Fibroblast of lung (primary cell): ENCODE measurements around the gene HMGCR. TPM values are rescaled to one million over a fixed set of nuclear protein-coding genes. Genes with fewer than 3 reads are reported as not detected.

Experiments used
- DNase-seq, 2 donors: peaks; one replicate each; pipeline versions ENCODE4 v3.0.0 to v3.0.0-alpha.2; 2010; ENCODE audit warnings: low read depth in 2 of 2
- H2AFZ ChIP-seq: 2 replicates; pipeline ENCODE4 v1.5.1; 2012; ENCODE audit warnings: low read length, control low read depth, inconsistent platforms
- H3K27ac ChIP-seq: 2 replicates; pipeline ENCODE4 v1.5.1; 2011; ENCODE audit warnings: low read length, control low read depth; ENCODE audit not compliant: insufficient read depth
- H3K27me3 ChIP-seq: 2 replicates; pipeline ENCODE4 v1.5.1; 2011; ENCODE audit warnings: mild to moderate bottlenecking, low read length; ENCODE audit not compliant: control insufficient read depth, insufficient read depth
- H3K36me3 ChIP-seq: 2 replicates; pipeline ENCODE4 v1.5.1; 2011; ENCODE audit warnings: low read length; ENCODE audit not compliant: control insufficient read depth, insufficient read depth
- H3K4me1 ChIP-seq: 2 replicates; pipeline ENCODE4 v1.5.1; 2011; ENCODE audit warnings: low read length; ENCODE audit not compliant: control insufficient read depth, insufficient read depth; ENCODE audit errors: extremely low read depth
- H3K4me2 ChIP-seq: 2 replicates; pipeline ENCODE4 v1.5.1; 2011; ENCODE audit warnings: low read length, control low read depth; ENCODE audit not compliant: insufficient read depth; ENCODE audit errors: extremely low read depth
- H3K4me3 ChIP-seq, 4 experiments: fragments of 200-600 bp in 1 of 4; sonication (generic) in 1 of 4; replicated peaks in 1 of 4; 2 replicates each; pipeline ENCODE4 v1.5.1; 2011 to 2016; ENCODE audit warnings: low read length in 4 of 4, low read depth in 3 of 4, mild to moderate bottlenecking in 3 of 4, control low read depth in 2 of 4, inconsistent platforms in 1 of 4, mixed read lengths in 1 of 4; ENCODE audit not compliant: insufficient read depth in 1 of 4; ENCODE audit errors: control extremely low read depth in 1 of 4
- H3K79me2 ChIP-seq: 2 replicates; pipeline ENCODE4 v1.5.1; 2012; ENCODE audit warnings: mild to moderate bottlenecking, low read length, inconsistent platforms; ENCODE audit not compliant: control insufficient read depth, insufficient read depth
- H3K9ac ChIP-seq: 2 replicates; pipeline ENCODE4 v1.5.1; 2011; ENCODE audit warnings: mild to moderate bottlenecking, low read length, control low read depth; ENCODE audit not compliant: insufficient read depth
- H3K9me3 ChIP-seq: 2 replicates; pipeline ENCODE4 v1.5.1; 2012; ENCODE audit warnings: low read depth, low read length; ENCODE audit not compliant: control insufficient read depth, insufficient read depth
- H4K20me1 ChIP-seq: 2 replicates; pipeline ENCODE4 v1.5.1; 2011; ENCODE audit warnings: low read length; ENCODE audit not compliant: control insufficient read depth, insufficient read depth; ENCODE audit errors: extremely low read depth
- CTCF ChIP-seq, 2 donors: IDR thresholded peaks in 1 of 2; conservative IDR thresholded peaks in 1 of 2; 1 replicate in 1 of 2; 2 replicates in 1 of 2; pipeline ENCODE4 v1.5.1; 2011 to 2012; ENCODE audit warnings: low read length in 2 of 2, control low read depth in 1 of 2, inconsistent platforms in 1 of 2, low read depth in 1 of 2, mild to moderate bottlenecking in 1 of 2
- EZH2 ChIP-seq: IDR thresholded peaks from 2 replicates; pipeline ENCODE4 v1.5.1; 2012; ENCODE audit warnings: low read length, control low read depth, mild to moderate bottlenecking; ENCODE audit errors: missing control alignments
- polyA plus RNA-seq, 2 donors: library from polyadenylated mRNA; depleted of rRNA in 1 of 2; stranded (reverse) in 1 of 2; unstranded in 1 of 2; fragments of >200 nt; gene quantifications; 2 replicates each; pipeline ENCODE4 v1.2.1, GENCODE V29; 2011 to 2012; ENCODE audit warnings: missing spikeins in 1 of 2
- total RNA-seq: library from RNA; depleted of rRNA; stranded (reverse); fragments of >200 nt; gene quantifications from 2 replicates; pipeline ENCODE4 v1.2.1, GENCODE V29; 2014

Gene HMGCR
- total and polyA plus RNA-seq, 2 donors (not counting 1 experiment from before 2014, with no cell fraction given) = 132 to 225 TPM

- H2AFZ ChIP-seq = no peak overlapping the region
- peaks cover 31% of the 10 kb centered on the region for H3K79me2 ChIP-seq
- H3K4me1 ChIP-seq = no peaks in the 10 kb centered on the region
- H3K36me3 ChIP-seq = no peaks in the 10 kb centered on the region
- no peak overlapping the region for H3K27ac ChIP-seq
- H4K20me1 ChIP-seq = peaks cover 3% of the 10 kb centered on the region
- H3K9ac ChIP-seq = no peak overlapping the region
- no peak for TF ChIP-seq CTCF (conservative IDR thresholded peaks at IDR 0.05 in 1 of 2, IDR thresholded peaks at IDR 0.05 in 1 of 2; ENCODE audit: low read depth in 1 of 2, low read length in 2 of 2)
- no peak for TF ChIP-seq EZH2
- no peak overlapping the region for H3K4me2 ChIP-seq
- H3K9me3 ChIP-seq = no peaks in the 10 kb centered on the region
- DNase-seq = no peak
- no peak overlapping the region for H3K4me3 ChIP-seq
- H3K27me3 ChIP-seq = no peaks in the 10 kb centered on the region
These were observed 1.5 kb upstream of the HMGCR start for GRCh38 chr5:75335486-75335885.

DNA sequence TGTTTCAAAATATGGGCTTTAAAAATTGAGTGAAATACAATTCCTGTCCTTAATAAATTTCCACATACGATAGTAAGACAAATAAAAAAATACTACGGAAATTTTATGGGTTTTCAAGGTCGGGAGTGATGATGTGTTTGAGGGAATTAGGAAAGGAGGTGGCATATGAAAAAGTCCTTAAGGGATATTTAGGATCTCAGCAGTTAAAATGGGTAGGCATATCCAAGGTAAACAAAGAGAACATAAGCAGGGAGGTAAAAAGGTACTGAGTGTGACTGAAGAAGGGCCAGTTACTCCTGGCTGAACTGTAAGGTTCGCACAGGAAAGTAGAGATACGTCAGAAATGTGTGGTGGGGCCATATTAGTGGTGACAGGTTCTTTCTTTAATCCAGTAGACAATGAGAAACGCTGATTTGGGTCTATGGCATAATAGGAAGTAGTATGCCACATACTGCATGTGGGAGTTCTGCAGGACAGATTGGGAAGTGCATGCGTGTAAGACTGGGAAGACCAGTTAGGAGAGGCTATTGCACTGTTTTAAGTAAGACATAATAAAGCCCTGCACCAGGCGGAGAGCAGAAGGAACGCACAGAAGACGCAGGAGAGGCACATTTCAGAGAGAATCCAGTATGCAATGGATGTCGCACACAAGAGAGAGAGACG, 937 bp upstream of the HMGCR start:
- Histone ChIP-seq H3K79me2 (peaks cover 37% of the 10 kb centered on the region), H3K9me3 (no peaks in the 10 kb centered on the region), H3K9ac (peak overlapping the region; percentile 66), H2AFZ (peak overlapping the region; percentile 95), H3K4me3 (peak overlapping the region; percentile 48 to 92 (median 75)), H4K20me1 (peaks cover 7% of the 10 kb centered on the region), H3K36me3 (no peaks in the 10 kb centered on the region), H3K27ac (peak overlapping the region; percentile 85), H3K4me1 (no peaks in the 10 kb centered on the region), H3K4me2 (peak overlapping the region; percentile 55), H3K27me3 (no peaks in the 10 kb centered on the region)
- DNase-seq = peak; percentile 87 to 89
- TF ChIP-seq EZH2 = no peak
- TF ChIP-seq CTCF (conservative IDR thresholded peaks at IDR 0.05 in 1 of 2, IDR thresholded peaks at IDR 0.05 in 1 of 2; ENCODE audit: low read depth in 1 of 2, low read length in 2 of 2) = peak; percentile 32 to 62

DNA sequence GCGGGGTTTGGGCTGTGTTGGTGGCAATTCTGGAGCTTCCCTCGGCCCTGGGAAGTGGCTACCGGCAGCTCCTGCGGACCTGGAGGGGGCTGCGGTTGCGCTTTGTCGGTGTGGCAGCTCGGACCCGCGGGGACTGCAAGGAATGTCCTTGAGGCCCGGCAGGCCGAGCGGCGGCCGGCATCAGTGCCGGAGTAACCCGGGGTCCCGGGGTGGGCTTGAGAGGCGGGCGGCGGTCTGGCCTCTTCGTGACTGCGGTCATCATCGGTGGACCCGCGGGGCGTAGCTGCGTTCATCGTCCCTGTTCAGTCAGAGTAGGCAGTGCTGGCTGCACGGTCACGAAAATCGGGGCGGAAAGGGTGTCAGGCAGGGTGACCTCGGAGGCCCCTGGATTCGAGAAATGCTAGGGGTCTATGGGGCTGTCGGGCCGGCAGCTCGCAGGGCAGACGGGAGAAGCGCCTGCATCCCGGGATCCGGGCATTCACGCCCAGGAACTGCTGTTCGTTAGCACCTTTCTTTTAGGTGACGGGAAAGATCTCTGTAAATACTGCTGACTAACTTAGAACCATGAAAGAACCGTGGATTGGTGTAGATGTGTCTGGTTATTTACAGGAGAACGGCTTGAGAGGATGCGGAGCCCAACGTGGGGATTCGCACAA, 474 bp downstream of the HMGCR start:
- peak overlapping the region; percentile 36 for H2AFZ ChIP-seq
- peak; percentile 11 to 24 for DNase-seq
- H3K27ac ChIP-seq = peak overlapping the region; percentile 92
- peaks cover 1% of the 10 kb centered on the region for H3K36me3 ChIP-seq
- H3K27me3 ChIP-seq = no peaks in the 10 kb centered on the region
- TF ChIP-seq CTCF (conservative IDR thresholded peaks at IDR 0.05 in 1 of 2, IDR thresholded peaks at IDR 0.05 in 1 of 2; ENCODE audit: low read depth in 1 of 2, low read length in 2 of 2) (no peak), EZH2 (no peak)
- peaks cover 14% of the 10 kb centered on the region for H4K20me1 ChIP-seq
- no peaks in the 10 kb centered on the region for H3K9me3 ChIP-seq
- H3K9ac ChIP-seq = peak overlapping the region; percentile 92
- peaks cover 1% of the 10 kb centered on the region for H3K4me1 ChIP-seq
- peak overlapping the region; percentile 86 to 94 (median 92) for H3K4me3 ChIP-seq
- peak overlapping the region; percentile 83 for H3K4me2 ChIP-seq
- peaks cover 51% of the 10 kb centered on the region for H3K79me2 ChIP-seq
